GM19239 (cell line): ENCODE results near the gene PRDM16.

Experiments used
- DNase-seq: peaks from one replicate; pipeline ENCODE4 v3.0.0; 2011; ENCODE audit warnings: low spot score; ENCODE audit not compliant: insufficient read length
- FAIRE-seq: peaks from 2 replicates; lab custom pipeline; 2011; peaks lifted over from hg19 to GRCh38; lab: Jason Lieb, UNC

Gene PRDM16

GRCh38 chr1:3405491-3405890, 336.5 kb downstream of the PRDM16 start:
- DNase-seq (no peak), FAIRE-seq (no peak)

DNA sequence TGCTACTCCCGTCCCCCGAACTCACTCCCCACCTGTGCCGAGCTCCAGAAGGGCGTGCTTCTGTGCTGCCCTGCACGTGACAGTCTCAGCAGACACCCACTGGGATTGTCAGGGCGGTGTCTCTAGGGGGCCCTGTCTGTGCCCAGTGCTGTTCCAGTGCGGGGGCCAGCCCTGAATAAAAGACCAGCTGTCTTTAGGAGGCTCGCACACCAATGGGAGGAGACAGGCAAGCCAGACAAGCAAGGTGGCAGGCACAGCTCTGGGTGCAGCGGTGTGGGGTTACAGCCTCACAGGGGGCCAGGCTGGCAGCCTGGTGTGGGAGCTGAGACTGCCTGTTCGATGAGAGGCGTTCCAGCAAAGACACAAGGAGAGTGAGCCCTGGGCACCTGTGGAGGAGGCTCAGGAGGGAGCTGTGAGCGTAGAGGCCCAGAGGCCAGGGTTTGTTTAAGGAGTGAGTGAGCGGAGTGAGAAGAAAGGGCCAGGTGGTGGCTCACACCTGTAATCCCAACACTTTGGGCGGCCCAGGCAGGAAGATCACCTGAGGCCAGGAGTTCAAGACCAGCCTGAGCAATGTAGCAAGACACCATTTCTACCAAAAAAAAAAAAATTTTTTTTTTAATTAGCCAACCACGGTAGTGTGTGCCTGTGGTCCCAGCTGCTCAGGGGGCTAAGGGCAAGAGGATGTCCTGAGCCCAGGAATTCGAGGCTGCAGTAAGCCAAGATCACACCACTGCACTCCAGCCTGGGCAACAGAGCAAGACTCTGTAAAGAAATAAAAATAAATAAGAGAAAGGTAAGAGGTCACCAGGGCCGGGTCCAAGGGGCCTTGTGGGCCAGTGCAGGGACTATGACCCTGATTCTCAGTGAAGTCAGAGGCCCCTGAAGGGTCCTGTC, 337.2 kb downstream of the PRDM16 start:
- FAIRE-seq: no peak
- no peak for DNase-seq

- FAIRE-seq: no peak
Observed at GRCh38 chr1:3407021-3407420, 338.0 kb downstream of the PRDM16 start.

GRCh38 chr1:3408751-3409266, 339.8 kb downstream of the PRDM16 start:
- FAIRE-seq: no peak
- no peak for DNase-seq

More at GRCh38 chr1:3407021-3407420, 338.0 kb downstream of the PRDM16 start:
- no peak for DNase-seq

DNA sequence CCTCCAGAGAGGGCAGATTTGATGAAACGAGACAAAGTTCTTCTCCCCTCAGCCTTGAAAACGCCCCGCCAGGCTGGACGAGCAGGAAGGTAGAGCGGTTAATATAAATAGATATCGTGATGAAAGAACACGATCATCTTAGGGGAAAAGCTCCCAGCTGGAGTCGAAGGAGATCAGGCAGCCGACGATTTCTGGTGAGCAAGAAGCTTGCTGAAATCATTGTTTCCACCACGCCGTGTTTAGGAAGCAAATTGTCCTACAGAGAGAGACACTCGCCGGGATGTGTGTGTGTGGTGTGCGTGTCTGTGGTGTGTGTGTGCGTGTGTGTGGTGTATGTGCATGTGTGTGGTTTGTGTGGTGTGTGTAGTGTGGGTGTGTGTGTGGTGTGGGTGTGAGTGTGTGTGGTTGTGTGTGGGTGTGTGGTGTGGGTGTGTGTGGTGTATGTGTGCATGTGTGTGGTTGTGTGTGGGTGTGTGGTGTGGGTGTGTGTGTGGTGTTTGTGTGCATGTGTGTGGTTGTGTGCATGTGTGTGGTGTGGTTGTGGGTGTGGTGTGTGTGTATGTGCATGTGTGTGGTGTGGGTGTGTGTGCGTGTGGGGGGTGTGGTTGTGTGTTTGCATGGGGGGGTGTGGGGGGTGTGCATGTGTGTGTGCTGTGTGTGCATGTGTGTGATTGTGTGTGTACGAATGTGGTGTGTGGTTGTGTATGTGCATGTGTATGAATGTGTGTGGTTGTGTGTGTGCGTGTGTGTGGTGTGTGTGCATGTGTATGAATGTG, 340.6 kb downstream of the PRDM16 start:
- DNase-seq (no peak), FAIRE-seq (no peak)

GRCh38 chr1:3410142-3410925, 341.3 kb downstream of the PRDM16 start:
- FAIRE-seq: no peak
- DNase-seq: no peak

DNA sequence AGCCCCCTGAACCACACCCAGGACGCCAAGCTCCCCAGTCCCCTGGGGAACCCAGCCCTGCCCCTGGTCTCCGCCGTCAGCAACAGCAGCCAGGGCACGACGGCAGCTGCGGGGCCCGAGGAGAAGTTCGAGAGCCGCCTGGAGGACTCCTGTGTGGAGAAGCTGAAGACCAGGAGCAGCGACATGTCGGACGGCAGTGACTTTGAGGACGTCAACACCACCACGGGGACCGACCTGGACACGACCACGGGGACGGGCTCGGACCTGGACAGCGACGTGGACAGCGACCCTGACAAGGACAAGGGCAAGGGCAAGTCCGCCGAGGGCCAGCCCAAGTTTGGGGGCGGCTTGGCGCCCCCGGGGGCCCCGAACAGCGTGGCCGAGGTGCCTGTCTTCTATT, 342.8 kb downstream of the PRDM16 start:
- no peak for DNase-seq
- FAIRE-seq: no peak

- DNase-seq (no peak), FAIRE-seq (no peak)
Observed at GRCh38 chr1:3412376-3412775, 343.4 kb downstream of the PRDM16 start.

DNA sequence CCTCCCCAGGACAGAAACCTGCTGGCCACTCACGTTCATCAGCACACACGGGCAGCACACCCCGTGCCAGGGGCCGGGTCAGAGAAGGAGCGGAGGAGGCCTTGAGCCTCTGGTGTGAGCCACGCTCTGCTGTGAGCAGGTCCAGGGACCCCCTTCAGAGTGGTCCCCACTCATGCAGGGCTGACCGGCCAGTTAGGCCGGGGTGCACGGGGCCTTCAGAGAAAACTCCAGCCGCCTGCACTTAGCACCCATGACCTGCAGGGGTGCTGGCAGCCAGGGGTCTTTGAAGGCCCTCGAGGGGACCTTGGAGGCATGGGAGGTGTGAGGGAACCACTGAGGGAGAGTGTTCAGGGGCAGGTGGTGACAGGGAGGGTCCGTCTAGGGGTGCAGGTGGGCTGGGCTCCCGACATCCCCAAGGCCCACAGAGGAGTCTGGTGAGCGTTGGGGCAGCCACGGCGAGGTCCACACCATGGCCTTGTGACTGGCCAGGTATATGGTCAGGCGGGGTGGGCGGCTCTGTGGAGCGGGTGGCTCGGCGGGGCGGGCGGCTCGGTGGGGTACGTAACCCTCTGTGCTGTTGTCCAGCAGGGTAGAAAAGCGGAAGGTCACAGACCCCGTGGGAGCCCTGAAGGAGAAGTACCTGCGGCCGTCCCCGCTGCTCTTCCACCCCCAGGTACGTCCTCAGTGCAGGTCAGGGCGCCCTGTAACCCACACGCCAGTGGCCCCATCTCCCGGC, 345.1 kb downstream of the PRDM16 start:
- DNase-seq (no peak), FAIRE-seq (no peak)

- no peak for DNase-seq
- no peak for FAIRE-seq
Observed at GRCh38 chr1:3415260-3416090, 346.5 kb downstream of the PRDM16 start.

GRCh38 chr1:3417082-3417739, 348.2 kb downstream of the PRDM16 start:
- DNase-seq: no peak
- no peak for FAIRE-seq

DNA sequence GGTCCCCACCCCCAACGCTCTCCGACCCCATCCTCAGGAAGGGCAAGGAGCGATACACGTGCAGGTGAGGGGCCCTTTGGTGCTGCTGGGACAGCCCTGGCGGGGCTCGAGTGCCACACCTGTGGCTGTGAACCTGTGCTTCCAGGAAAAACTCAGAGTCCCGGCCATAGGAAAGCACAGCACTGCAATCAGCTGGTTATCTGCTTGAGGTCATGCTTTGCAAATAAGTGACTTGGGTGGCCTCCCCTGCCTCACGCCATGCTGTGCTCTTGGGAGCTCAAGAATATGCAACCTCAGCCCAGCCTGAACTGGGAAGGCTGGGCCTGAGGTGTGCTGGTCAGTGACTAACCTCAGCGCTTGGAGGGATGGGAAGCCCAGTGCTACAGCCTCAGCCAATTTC, 348.9 kb downstream of the PRDM16 start:
- no peak for FAIRE-seq
- no peak for DNase-seq

GRCh38 chr1:3418600-3418999, 349.6 kb downstream of the PRDM16 start:
- no peak for DNase-seq
- FAIRE-seq: no peak

DNA sequence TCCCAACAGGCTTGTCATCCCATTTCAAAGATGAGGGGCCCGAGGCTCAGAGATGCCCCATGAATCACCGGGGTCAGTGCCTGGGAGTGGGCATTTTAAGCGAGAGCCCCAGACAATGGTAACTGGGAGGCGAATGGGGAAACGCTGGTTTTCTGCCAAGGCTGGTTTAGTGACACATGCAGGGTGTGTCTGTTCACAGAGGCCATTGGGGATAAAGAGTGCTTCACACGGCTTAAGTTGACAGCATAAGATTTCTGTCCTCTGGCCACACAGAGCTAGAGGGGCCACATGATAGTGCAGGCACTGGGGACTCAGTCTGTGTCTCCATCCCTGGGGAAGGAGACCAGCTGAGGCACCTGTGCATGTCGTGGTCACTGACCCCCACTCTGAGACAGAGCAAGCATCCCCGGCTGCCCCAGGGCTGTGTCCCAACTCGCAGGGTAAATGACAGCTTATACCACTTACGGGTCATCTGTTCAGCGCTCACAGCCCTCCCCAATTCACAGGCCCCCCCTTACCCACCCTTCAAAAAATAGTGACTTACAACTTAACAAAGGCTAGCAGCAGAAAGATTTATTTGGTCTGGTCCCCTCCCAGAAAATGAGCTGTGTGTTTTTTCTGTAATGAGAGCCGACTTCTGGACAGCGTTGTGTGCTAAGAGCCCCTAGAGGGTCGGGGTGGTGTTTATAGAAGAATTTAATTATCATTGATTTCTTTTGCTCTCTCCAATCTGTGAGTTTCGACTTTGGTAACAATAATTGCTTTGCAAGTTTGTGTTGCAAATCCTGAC, 350.6 kb downstream of the PRDM16 start:
- FAIRE-seq: no peak
- DNase-seq: no peak

DNA sequence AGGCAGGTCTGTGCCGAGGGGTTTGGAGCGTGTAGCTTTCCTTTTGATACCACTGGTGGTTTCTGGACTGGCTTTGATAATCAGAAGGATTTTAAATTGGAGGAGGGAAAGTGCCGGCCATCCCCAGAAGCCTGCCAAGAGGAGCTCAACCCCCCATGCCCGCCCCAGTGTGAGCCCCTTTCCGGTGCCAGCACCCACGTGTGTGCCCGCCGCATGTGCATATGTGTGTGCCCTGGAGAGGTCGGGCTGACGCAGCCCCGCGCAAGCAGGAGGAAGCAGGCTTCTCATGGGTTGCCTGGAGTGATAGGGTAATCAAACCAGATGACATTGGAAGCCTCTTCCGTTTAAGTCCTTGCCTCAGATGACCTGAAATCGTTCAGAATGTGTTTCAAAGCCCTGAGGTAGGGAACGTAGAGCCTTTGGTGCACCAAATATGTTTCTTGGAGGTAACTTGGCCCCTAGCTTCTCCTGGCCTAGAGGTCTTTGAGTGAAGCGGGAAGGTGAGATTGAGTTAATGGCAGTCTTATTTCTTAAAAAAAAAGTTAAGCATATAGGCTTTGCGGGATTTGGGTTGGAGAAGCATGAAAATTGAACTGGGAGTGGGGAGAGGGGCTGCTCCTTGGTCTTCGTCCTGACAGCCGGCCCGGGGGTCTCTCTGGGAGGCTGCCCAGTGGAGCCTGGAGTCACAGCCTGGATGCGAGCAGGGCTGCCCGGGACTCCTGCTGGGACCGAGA, 351.4 kb downstream of the PRDM16 start:
- no peak for FAIRE-seq
- DNase-seq: no peak

- DNase-seq (no peak), FAIRE-seq (no peak)
Observed at GRCh38 chr1:3422638-3423037, 353.6 kb downstream of the PRDM16 start.

DNA sequence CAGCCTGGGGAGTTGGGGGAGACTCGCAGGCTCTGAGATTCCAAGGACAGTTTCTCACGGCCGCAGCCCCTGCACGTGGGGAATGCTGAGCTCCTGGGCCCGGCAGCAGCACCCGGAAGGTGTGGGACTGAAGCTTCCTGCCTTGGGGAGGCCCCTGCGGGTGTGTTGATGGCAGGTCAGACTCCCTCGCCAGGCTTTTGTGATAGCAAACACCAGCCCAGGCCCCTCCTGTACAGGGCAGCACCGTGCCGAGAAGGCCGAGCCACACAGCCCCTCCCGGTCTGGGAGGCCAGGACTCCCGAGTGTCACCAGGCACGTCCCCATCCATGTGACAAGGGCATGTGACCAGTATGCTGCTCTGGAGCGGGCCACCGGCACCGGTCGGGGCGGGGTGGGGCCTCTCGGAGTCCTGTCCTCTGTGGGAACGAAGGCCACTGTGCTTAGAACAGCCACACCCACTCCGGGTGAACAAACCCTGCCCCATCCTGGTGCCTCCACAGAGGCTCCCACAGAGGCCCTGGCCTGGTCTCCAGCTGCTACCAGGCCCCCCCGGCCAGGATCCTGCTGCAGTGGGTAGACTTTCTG, 354.3 kb downstream of the PRDM16 start:
- FAIRE-seq (no peak), DNase-seq (no peak)
